GM19397 (cell line): ENCODE data around the gene CC2D1A.
A peak's percentile ranks its signal among the peaks of the same experiment; 100 is the strongest.

Experiments used
- ATAC-seq: cut with Tn5 transposase; IDR thresholded peaks from one replicate; pipeline ENCODE4 v1.9.1; 2021; ENCODE audit warnings: mild to moderate bottlenecking, moderate library complexity; ENCODE audit not compliant: unreplicated experiment

CC2D1A gene

DNA sequence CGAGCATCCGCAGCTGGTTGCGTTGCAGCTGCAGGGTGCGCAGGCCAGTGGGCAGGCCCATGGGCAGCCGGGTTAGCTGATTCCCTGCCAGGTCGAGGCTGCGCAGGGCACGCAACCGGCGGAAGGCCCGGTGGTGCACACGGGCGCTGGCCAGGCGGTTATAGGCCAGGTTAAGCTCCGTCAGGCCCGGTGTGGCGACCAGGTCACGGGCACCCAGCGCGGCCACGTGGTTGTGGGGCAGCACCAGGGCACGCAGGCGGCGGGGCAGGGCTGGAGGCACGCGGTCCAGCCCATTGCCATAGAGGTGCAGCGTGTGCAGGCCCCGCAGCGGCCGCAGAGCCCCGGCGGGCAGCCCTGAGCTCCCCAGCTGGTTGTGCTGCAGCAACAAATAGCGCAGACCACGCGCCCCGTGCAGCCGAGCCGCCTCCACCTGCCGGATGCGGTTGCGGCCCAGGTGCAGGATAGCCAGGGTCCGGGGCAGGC, 27.0 kb downstream of the CC2D1A start:
- ATAC-seq: no peak

DNA sequence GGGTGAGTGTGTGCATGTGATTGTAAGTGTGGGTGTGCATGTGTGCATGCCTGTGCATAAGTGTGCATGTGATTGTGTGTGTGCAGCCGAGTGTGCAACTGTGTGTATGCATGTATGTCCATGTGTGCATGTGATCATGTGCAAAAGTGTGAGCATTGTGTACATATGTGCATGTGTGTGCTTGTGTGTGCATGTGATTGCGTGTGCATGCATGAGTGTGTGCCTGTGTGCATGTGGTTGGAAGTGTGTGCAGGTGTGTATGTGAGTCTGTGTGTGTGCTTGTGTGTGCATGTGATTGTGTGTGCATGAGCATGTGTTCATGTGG, 28.7 kb downstream of the CC2D1A start:
- ATAC-seq: no peak

DNA sequence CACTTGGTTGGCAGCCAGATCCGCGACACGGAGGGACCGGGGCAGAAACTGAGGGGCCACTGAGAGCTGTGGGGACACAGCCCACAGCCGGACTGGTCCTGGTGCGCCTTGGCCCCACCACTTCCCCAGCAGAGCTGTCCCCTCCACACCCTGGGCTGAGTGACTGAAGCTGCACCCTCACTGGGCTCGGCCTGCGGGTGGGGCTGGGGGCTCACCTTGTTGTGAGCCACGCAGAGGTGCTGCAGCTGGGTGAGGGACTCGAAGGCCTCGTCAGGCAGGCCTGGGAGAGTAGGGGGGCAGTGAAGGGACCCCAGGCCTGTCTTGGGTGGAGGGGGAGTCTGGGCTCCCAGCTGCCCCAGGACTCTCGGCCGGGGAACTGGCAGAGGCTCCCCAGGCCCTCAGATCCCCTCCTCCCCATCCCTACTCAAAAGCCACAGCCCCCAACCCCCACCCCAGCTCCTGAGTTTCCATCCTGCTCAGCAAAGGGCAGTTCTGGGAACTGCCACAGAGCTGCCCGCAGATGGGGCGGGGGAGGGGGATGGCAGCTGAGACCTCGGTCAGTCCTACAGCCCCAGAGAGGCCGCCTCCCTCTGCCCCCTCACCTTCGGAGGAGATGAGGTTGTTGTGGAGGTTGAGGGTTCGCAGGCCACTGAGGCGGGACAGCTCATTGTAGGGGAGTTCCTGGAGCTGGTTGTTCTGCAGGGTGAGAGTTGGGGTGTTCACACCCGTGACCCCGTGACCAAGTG, 29.9 kb downstream of the CC2D1A start:
- no peak for ATAC-seq

DNA sequence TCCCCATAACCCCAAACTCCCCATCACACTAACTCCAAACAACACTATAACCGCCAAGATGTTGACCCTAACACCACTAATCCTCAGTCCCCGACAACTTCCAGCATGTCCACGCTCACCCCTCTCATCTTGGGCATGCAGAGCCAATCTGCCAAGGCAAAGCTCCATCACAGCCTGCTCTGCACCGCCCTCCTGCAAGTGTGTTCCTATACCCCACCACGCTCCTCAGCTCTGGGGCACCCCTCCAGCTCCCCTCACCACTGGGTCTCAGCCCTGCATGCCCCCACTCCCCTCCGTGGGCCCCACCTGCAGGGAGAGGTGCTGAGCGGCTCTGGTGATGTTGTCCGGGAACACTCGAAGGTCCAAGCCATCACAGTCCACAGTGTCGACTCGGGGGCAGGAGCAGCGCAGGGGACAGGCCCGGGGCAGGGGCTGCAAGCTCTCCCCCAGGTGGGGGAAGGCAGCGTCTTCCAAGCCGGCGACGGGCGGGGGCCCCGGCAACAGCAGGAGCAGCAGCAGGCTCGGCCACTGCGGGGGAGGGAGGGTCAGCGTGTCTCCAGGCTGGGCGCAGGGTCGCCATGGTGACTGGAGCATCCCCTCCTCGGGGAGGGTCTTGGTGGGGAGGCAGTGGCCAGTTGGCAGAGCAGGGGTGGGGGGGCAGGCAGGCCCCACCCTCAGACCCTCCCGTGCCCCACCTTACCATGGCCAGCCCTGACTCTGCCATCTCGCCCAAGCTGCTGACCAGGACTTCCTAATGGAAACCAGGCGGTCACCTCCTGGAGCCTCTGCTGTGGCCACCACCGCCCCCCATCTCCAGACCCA, 31.7 kb downstream of the CC2D1A start:
- no peak for ATAC-seq

DNA sequence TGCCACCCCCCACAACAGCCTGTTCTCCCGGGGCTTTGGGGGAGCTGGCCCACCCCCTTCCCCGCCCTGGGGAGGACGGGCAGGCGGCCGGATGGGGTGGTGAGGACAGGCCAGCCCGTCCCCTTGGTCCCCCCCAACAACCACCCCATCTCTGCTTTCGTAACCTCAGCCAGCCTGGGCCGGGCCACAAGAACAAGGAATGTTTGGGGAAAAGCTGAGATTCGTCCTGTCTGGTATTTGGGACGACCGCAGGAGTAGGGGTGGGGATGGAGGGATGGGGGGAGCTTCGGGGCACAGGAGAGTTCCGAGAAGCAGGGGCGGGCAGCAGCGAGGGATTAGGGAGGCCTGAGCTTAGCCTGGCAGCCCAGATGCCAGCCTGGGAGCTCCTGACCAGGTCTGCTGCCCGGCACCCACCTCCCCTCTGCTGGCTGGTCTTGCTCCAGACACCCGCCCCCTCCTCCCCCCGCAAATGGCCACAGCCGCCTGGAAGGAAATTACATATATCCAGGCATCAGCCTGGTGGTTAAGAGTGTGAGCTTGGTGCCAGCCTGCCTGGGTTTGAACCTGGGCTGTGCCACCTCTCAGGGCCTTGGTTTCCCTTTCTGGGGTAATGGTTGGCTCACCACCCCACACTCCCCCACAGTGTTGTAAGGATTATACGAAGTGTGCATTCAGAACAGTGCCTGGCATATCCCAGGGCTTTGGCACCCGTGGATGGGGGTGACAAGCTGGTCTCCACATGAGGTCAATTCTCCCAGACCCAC, 32.5 kb downstream of the CC2D1A start, which contains the start of gene PODNL1:
TSS of gene PODNL1 (minus strand) at position 117 of the 764 bp plus-strand sequence. CDS start 236 bp downstream, outside the sequence.
- no peak for ATAC-seq

DNA sequence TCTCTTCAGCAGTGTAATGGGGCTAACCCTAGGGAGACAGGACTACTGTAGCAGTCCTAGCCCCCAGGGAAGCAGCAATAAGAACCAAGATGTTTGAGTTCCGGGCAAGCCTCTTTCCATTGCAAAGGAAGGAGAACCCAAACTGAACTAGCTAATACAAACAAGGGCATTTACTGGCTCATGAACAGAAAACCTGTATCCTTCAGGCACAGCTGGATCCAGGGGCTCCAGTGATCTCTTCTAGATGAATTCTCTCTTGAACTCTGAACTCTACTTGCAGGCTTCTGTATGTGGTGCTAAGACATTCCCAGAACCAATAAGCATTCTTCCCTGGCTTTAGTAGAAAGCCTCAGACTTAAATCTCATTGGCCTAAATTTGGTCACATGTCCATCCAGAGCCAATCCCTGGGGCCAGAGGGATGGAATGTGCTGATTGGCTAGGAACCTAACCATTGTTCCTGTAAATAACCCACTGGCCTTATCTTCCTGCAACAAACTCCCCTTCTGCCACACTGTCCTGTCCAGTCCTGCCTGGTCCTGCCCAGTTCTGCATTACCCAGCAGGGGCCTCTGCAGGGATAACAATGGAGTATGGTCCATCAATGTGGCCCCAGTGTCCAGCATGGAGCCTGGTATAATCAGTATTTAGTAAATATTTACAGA, 36.2 kb downstream of the CC2D1A start:
- no peak for ATAC-seq

DNA sequence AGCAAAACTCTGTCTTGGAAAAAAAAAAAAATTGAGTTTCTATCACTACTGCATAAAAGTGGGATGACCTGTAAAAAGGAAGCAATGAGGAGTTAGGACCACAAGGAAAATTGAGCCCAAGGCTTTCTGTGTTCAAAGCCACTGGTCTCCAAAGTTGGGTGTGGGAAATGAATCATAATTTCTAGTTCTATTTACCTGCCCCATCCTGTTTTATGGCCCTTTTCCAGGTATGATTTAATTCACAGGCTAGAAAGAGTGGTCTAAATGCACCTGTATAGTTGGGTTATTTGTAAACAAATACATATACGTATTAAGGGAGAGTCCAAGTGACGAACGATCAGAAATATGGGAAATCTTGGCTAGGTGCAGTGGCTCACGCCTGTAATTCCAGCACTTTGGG, 40.4 kb downstream of the CC2D1A start:
- ATAC-seq: no peak

DNA sequence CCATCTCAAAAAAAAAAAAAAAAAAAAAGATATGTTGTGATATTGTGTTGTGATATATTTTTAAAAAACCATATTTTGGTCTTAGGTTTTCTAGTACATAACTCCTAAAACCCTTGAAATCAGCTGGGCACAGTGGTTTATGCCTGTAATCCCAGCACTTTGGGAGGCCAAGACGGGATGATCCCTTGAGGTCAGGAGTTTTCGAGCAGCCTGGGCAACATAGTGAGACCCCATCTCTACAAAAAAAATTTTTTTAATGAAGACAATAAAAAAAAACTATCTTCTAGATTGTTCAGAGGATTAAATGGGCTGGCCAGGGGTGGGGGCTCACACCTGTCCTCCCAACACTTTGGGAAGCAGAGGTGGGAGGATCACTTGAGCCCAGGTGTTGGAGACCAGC, 45.0 kb downstream of the CC2D1A start:
- no peak for ATAC-seq

DNA sequence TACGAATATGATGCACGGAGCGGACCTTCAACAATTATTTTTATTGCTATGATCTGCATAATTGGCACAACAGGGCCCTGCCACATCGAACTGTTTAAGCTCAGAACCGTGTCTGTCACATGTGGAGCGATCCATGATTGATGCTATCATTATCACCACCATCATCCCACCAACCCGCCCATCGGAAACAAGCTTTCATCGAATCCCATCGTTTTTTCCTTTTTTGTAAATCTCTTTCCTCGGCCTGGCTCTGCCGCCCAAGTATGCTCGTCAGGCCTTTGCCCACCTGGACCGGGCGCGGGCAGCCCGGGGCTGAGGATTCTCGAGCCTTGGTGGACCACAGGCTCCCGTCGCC, 45.8 kb downstream of the CC2D1A start:
- no peak for ATAC-seq

DNA sequence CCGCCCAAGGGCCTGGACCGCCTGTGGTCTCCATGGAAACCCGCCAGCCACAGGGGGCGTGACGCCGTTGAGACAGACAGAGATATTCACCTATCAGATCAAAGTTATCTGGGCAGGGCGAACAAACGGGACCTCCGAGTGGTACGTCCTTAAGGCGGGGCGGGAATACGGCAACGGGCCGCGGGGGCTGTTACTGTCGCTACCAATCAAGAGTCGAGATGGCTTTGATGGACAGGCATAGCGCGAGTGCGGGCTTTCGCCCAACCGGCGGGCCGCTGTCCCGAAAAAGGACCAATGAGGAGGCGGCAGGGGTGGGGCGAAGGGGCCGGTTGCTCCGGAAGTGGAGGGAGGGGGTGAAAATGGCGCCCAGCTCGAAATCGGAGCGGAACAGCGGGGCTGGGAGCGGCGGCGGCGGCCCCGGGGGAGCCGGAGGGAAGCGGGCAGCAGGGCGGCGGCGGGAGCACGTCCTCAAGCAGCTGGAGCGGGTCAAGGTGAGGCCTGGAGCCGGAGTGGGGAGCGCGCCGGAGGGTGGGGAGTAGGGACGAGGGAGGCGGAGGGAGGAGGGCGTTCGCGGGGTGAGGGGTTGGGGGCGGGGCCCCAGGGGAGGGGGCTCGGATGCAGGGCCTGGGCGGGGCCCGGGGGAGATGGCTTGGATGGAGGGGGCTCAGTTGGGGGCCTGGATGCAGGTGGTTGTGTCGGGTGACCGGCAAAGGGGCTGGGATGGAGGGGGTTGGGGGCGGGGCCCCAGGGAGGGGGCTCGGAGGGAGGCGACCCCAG, 46.3 kb downstream of the CC2D1A start, which contains the start of gene DCAF15:
TSS of gene DCAF15 (plus strand) at position 356 of the 777 bp plus-strand sequence. CDS start at position 360, 4 bp downstream.
- ATAC-seq: peak; percentile 93

DNA sequence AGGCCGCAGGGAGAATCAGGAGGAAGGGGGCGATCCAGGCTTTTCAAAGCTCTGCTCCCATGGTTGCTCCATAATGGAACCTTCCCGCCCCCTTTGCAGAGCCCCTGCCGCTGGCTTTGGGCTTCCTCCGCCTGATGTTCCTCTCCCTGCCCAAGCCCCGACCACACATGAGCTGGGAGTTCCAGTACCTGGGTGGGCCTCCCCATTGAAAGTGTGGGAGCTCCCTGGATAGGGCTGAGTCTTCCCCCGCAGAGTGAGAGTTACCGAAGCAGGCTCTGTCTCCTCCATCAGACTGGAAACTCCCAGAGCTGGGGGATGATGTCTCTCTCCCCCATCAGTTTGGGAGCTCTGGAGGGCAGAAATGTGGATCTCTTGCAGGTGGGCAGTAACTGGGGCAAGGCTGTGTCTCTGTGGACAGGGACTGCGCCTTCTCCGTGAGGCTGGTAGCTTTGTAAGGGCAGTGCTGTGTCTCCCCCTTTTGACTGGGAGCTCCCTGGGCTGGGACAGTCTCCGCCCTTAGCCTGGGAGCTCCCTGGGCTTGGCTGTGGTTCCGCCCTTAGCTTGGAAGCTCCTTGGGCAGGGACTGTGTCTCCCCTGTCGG, 47.0 kb downstream of the CC2D1A start:
- ATAC-seq: no peak

DNA sequence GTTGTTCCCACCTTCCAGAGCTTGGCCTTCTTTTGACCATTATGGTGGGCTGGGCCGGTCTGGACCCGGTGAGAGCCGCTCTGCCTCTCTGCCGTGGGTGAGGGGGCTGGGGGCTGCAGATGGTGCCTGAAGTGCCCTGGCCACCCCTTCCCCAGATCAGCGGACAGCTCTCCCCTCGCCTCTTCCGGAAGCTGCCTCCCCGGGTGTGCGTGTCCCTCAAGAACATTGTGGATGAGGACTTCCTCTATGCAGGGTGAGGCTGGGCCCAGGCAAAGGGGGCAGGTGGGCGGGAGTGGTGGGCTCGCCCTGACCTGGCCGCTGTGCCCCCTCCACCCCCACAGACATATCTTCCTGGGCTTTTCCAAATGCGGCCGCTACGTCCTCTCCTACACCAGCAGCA, 48.2 kb downstream of the CC2D1A start:
- ATAC-seq: no peak

DNA sequence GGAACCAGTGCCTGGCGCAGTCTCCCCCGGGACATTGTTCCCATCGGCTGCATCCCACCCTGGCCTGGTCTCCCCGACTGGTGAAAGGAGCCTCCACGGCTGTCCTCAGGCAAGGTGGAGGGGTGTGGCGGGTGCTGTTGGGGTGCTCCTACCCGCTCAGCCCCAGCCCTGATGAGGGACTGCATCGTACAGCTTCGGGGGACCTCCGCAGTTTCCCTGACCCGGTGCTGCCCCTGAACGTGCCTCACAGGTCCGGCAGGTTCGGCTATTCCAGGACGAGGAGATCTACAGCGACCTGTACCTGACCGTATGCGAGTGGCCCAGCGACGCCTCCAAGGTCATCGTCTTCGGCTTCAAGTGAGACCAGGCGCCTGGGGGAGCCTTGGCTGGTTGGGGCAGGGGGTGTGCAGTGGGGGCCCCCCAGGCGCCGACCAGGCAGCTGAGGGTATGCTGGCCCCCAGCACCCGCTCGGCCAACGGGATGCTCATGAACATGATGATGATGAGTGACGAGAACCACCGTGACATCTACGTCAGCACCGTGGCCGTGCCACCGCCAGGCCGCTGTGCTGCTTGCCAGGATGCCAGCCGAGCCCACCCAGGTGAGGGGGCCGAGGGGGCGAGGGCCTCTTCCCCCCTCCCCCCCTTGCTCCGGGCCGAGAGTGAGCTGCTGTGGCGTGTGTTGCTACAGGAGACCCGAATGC, 49.8 kb downstream of the CC2D1A start:
- no peak for ATAC-seq

DNA sequence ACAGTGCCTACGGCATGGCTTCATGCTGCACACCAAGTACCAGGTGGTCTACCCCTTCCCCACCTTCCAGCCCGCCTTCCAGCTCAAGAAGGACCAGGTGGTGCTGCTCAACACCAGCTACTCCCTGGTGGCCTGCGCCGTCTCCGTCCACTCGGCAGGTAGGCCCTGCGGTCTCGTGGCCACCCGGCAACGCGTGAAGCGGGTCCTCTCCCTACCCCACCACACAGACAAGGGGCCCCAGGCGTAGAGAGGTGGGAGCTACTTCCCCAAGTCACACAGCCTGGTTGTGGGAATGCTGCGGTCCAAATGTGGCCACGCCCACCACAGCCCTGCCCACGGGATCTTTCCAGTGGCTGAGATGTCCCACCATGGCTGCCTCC, 50.4 kb downstream of the CC2D1A start:
- ATAC-seq: no peak

DNA sequence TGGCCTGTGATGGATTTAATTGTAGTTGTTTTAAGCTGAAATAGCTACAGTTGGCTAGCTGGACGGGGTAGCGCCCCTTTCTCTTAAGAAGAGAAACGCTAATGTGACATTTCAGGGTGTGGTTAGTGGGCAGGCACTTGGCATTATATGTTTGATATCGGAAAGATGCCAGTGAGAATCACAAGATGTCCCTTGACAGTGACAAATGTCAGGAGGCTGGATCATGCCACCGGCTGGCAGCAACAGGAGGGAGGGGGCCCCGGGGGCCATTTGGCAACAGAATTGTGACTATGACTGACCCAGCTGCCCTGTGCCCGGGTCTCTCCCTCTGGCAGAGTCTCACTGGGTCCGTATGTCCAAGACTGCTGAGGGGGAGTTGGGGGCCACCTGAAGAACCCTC, 51.0 kb downstream of the CC2D1A start:
- no peak for ATAC-seq

DNA sequence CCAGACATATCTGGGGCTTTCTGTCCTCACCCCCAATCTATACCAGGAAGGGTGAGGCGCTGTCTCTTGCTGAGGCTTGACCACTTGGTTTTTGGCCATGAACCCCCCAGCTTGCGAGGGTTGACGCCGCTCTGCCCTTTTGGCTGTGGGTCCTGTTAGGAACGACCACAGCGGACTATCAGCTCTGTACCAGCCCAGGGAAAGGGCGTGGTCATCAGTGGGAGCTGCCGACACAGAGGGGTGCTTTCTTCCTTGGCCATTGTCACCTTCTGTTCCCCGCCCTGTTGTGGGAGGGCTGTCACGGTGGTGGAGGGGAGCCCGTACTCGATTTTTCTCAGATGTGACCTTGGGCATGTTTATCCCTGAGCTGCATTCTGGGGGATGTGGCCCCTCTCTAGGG, 52.0 kb downstream of the CC2D1A start:
- no peak for ATAC-seq

DNA sequence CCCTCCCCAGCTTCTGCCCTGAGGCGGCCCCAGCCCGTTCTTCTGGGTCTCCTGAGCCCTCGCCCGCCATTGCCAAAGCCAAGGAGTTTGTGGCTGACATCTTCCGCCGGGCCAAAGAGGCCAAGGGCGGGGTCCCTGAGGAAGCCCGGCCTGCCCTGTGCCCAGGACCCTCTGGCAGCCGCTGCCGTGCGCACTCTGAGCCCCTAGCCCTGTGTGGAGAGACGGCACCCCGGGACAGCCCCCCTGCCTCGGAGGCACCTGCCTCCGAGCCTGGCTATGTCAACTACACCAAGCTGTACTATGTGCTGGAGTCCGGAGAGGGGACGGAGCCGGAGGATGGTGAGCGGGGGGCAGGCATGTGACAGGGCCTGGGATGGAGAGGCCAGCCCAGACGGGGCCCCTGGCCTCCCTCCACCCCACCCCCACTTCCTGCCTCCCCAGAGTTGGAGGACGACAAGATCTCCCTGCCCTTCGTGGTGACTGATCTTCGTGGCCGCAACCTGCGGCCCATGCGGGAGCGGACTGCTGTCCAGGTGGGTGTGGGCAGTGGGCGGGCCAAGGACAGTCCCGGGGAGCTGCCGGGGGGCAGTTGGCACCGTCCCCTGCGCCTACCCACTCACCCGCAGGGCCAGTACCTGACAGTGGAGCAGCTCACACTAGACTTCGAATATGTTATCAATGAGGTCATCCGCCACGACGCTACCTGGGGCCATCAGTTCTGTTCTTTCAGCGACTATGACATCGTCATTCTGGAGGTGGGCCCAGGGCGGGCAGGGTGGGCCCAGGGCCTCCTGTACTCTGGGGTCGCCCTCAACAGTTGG, 53.4 kb downstream of the CC2D1A start:
- ATAC-seq: no peak
